Progenitor cell of endocrine pancreas (in vitro differentiated cells): ENCODE measurements around the gene NADSYN1. TPM values are rescaled to one million over a fixed set of nuclear protein-coding genes. Genes with fewer than 3 reads are reported as not detected.

Experiments used
- DNase-seq: peaks from one replicate; pipeline ENCODE4 v3.0.0; 2021; ENCODE audit warnings: low spot score; ENCODE audit not compliant: unreplicated experiment
- H3K27ac Mint-ChIP-seq: 2 replicates; pipeline ENCODE4 v1.8.0; 2021; ENCODE audit warnings: mild to moderate bottlenecking, moderate library complexity, mixed read lengths
- H3K27me3 Mint-ChIP-seq: 2 replicates; pipeline ENCODE4 v1.8.0; 2021; ENCODE audit warnings: mixed read lengths
- H3K36me3 Mint-ChIP-seq: 2 replicates; pipeline ENCODE4 v1.8.0; 2022; ENCODE audit warnings: mixed read lengths; ENCODE audit not compliant: insufficient read depth
- H3K4me1 Mint-ChIP-seq: 2 replicates; pipeline ENCODE4 v1.8.0; 2021; ENCODE audit warnings: low read depth, mixed read lengths
- H3K4me3 Mint-ChIP-seq: 2 replicates; pipeline ENCODE4 v1.8.0; 2021; ENCODE audit warnings: low read depth, mild to moderate bottlenecking, moderate library complexity, mixed read lengths
- H3K9me3 Mint-ChIP-seq: 2 replicates; pipeline ENCODE4 v1.8.0; 2021; ENCODE audit warnings: low read depth, mixed read lengths
- total RNA-seq: library from RNA; stranded (reverse); gene quantifications from 2 replicates; pipeline ENCODE4 v1.2.1, GENCODE V29; 2021
- TF ChIP-seq, protein P1 (sequence below): fragments of 200-600 bp; sonication (generic); IDR thresholded peaks from one replicate; pipeline ENCODE4 v1.5.0; 2021; ENCODE audit warnings: antibody characterized with exemption, mild to moderate bottlenecking; ENCODE audit not compliant: unreplicated experiment

The NADSYN1 gene
- total RNA-seq, 1 donor from 2014 or later, result 72.0 TPM

DNA sequence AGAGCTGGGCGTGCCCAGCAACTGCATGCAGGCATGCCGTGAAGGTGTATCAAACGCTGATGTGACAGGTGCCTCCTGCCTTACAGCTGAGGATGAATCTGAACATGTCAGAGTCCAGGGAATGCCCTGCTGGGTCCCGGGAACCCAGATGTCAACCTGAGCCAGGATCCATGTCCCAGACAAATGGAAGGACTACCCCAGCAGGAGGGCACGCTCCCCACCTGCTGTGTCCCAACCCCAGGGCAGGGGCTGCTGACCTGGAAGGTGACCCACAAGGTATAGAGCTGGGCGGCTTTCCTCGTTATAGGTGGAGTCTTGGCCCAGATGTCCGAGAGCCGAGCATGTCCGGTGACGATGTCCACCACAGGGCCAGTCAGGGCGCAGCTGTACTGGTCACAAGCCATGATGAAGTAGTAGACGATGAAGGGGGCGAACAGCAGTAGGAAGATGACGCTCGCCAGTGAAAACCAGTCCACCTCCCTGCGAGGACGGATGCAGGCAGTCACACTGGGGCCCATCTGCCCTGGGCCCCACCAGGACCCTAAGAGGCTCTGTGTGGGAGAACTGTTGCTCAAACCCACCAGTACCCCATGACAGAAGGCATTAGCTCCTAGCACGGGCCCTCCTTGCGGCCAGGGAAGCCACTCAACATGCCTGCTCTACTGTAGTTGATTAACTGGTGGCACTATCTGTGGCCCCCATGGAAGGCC lies 9.1 kb upstream of the NADSYN1 start:
- DNase-seq, result no peak
- Mint-ChIP-seq H3K36me3 (peaks cover 30% of the 10 kb centered on the region), H3K27me3 (no peaks in the 10 kb centered on the region)

DNA sequence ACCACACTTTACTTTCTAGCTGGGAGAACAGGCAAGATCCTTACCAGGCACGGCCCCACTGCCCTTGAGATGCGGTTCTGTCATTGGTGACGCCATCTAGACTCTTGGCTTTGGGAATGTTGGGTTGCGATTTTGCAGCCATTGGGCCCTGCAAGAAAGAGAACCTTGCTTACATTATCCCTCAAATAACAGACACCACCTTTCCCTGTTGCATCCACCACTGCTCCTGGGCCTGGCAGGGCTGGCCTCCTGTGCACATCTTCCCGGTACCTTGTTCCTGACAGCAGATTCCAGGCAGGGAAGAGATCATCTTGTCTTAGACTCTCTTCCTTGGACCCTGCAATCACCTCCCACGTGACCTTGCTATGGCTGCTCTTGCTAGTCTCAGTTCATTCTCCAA lies 8.2 kb upstream of the NADSYN1 start:
- Mint-ChIP-seq H3K4me1 (peaks cover 28% of the 10 kb centered on the region), H3K9me3 (peaks cover 3% of the 10 kb centered on the region), H3K36me3 (peaks cover 29% of the 10 kb centered on the region), H3K27ac (no peak overlapping the region), H3K27me3 (no peaks in the 10 kb centered on the region), H3K4me3 (no peak overlapping the region)
- TF ChIP-seq, protein P1, sequence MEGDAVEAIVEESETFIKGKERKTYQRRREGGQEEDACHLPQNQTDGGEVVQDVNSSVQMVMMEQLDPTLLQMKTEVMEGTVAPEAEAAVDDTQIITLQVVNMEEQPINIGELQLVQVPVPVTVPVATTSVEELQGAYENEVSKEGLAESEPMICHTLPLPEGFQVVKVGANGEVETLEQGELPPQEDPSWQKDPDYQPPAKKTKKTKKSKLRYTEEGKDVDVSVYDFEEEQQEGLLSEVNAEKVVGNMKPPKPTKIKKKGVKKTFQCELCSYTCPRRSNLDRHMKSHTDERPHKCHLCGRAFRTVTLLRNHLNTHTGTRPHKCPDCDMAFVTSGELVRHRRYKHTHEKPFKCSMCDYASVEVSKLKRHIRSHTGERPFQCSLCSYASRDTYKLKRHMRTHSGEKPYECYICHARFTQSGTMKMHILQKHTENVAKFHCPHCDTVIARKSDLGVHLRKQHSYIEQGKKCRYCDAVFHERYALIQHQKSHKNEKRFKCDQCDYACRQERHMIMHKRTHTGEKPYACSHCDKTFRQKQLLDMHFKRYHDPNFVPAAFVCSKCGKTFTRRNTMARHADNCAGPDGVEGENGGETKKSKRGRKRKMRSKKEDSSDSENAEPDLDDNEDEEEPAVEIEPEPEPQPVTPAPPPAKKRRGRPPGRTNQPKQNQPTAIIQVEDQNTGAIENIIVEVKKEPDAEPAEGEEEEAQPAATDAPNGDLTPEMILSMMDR, result no peak
- DNase-seq, result no peak

More for the DNA sequence above, 9.1 kb upstream of the NADSYN1 start:
- Mint-ChIP-seq H3K4me3 (no peak overlapping the region), H3K4me1 (peaks cover 21% of the 10 kb centered on the region), H3K27ac (no peak overlapping the region), H3K9me3 (peaks cover 3% of the 10 kb centered on the region)
- TF ChIP-seq, protein P1, result no peak

DNA sequence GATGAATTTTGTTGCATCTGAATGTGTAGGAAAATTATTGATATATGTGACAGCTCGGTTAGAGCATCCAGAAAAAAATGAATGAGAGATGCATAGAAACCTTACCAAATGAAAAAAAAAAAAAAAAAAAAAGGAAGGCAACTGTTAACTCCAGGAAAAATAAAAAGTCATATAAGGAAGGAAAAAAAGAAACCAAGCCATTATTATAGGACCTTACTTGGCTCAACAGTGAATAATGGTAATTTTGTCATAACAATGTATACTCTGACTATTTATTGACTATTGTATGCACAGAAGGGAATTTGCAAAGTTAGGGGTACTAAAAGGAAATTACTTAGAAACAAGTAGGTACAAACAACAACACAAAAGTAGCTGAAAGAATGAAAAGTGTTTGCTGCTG lies 6.9 kb upstream of the NADSYN1 start:
- peaks cover 3% of the 10 kb centered on the region for H3K9me3 Mint-ChIP-seq
- no peaks in the 10 kb centered on the region for H3K27me3 Mint-ChIP-seq
- H3K27ac Mint-ChIP-seq, result no peak overlapping the region
- TF ChIP-seq, protein P1, result no peak
- H3K4me3 Mint-ChIP-seq, result peak overlapping the region; percentile 93
- DNase-seq, result no peak
- peaks cover 37% of the 10 kb centered on the region for H3K4me1 Mint-ChIP-seq
- peaks cover 27% of the 10 kb centered on the region for H3K36me3 Mint-ChIP-seq

DNA sequence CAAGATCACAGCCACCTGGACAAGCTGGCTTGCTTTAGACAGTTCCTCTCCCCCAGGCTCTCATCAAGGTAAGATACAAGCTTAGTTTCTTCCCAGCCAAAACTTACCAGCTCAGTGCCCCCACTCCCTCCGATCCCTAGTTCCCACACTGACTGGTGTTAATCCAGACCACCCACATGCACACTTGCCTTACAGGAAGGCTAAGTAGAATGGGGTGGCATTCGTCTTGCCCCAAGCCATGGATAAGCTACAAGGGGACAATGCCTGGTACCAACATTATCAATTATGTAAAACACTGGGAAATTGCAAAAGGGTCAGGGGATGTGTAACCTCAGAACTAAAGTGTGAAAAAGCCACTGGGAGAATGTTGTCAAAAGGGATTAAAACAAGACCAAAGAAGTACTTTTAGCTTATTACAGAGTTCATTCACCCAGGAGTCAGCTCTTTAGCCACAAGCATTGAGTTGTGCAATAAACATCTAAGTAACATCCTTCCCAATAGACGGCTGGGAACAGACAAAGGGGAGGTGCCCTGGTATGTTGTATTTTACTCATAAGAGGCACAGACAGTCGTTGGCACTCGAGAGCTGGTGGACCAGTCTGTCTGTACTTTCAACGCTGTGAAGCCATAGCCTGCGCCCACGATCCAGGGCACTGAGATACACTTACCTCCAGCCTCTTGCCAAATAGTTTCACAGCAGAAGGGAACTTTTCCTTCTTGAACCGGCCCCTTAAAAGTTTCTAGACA lies 5.9 kb upstream of the NADSYN1 start:
- Mint-ChIP-seq H3K36me3 (peaks cover 27% of the 10 kb centered on the region), H3K27ac (peak overlapping the region; percentile 88), H3K27me3 (no peaks in the 10 kb centered on the region), H3K4me3 (peak overlapping the region; percentile 93), H3K4me1 (peaks cover 44% of the 10 kb centered on the region), H3K9me3 (peaks cover 3% of the 10 kb centered on the region)
- TF ChIP-seq, protein P1, result no peak
- DNase-seq, result no peak

DNA sequence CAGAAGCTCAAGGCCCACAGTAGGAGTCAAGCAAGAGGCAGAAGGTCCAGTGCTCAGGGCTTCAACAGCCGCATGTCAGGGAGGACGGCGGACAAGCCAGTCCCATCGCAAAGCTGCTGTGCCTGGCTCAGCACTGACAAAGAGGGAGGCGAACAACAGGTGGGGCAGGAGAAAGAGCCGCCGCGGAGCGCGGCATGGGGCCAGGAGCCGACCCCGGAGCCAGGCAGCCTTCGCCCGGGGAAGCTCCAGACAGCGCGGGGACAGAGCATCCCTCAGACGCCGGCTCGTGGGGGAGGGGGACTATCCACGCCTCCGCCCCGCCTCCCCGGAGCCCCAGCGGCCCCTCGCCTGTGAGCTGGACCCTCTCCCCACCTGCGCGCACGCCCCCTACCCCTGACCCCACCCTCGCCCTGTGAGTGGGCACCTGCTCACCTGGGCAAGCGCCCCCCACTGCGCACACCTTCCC lies 5.2 kb upstream of the NADSYN1 start:
- Mint-ChIP-seq H3K36me3 (peaks cover 24% of the 10 kb centered on the region), H3K9me3 (peaks cover 3% of the 10 kb centered on the region), H3K4me3 (peak overlapping the region; percentile 93), H3K27me3 (no peaks in the 10 kb centered on the region), H3K4me1 (peaks cover 47% of the 10 kb centered on the region), H3K27ac (peak overlapping the region; percentile 88)
- DNase-seq, result no peak
- TF ChIP-seq, protein P1, result no peak
